SK-N-SH treated with all-trans-retinoic acid at 6 μM for 48 hours (cell line): Measurements from ENCODE around the gene CTRB1.

ENCODE experiments used
- CSDC2 ChIP-seq: fragments of 250-450 bp; sonication (Bioruptor Pico); IDR thresholded peaks from 2 replicates; pipeline ENCODE4 v1.5.0; 2020; ENCODE audit warnings: mild to moderate bottlenecking, moderate library complexity
- GLIS3 ChIP-seq: fragments of 250-450 bp; sonication (Bioruptor Pico); IDR thresholded peaks from 2 replicates; pipeline ENCODE4 v1.5.0; 2020; ENCODE audit warnings: mild to moderate bottlenecking, moderate library complexity
- TOX ChIP-seq: fragments of 250-450 bp; sonication (Bioruptor Pico); IDR thresholded peaks from 2 replicates; pipeline ENCODE4 v1.8.0; 2021; ENCODE audit warnings: mild to moderate bottlenecking, moderate library complexity, borderline replicate concordance
- ZFP3 ChIP-seq: fragments of 250-450 bp; sonication (Bioruptor Pico); IDR thresholded peaks from 2 replicates; pipeline ENCODE4 v1.5.0; 2020; ENCODE audit warnings: mild to moderate bottlenecking, moderate library complexity
- ZNF565 ChIP-seq: fragments of 450-650 bp; formaldehyde crosslinking; conservative IDR thresholded peaks from 2 replicates; pipeline ENCODE4 v1.5.0; 2020; ENCODE audit warnings: low read depth, mild to moderate bottlenecking, moderate library complexity

GRCh38 chr16:75176926-75177325 is 41.9 kb upstream of the CTRB1 start:
- TF ChIP-seq CSDC2 (CRISPR knock-in tag) (no peak), GLIS3 (CRISPR knock-in tag) (no peak), TOX (CRISPR knock-in tag) (no peak), ZNF565 (CRISPR knock-in tag) (no peak), ZFP3 (CRISPR knock-in tag) (no peak)
